Kidney epithelial cell (primary cell): ENCODE measurements around the gene MED4. TPM values are rescaled to one million over a fixed set of nuclear protein-coding genes. Genes with fewer than 3 reads are reported as not detected.
A peak's percentile ranks its signal among the peaks of the same experiment; 100 is the strongest.

Experiments
- DNase-seq: peaks from one replicate; pipeline ENCODE4 v3.0.0-alpha.2; 2010; ENCODE audit warnings: low read depth
- H3K27me3 ChIP-seq: 2 replicates; pipeline ENCODE4 v1.6.0; 2011; ENCODE audit warnings: low read length; ENCODE audit not compliant: control insufficient read depth, insufficient read depth
- H3K36me3 ChIP-seq: 2 replicates; pipeline ENCODE4 v1.5.1; 2011; ENCODE audit warnings: low read length; ENCODE audit not compliant: control insufficient read depth, insufficient read depth
- H3K4me3 ChIP-seq: 2 replicates; pipeline ENCODE4 v1.5.1; 2011; ENCODE audit warnings: low read depth, mild to moderate bottlenecking, control low read depth, low read length
- total RNA-seq: library from RNA; depleted of rRNA; stranded (reverse); fragments of >200 nt; gene quantifications from 2 replicates; pipeline ENCODE4 v1.2.3, GENCODE V29; 2015
- TF ChIP-seq, protein P1 (sequence below): IDR thresholded peaks from 2 replicates; pipeline ENCODE4 v1.5.1; 2011; ENCODE audit warnings: mild to moderate bottlenecking, moderate library complexity, low read length, control low read depth, inconsistent platforms; ENCODE audit not compliant: insufficient read depth, poor library complexity, severe bottlenecking

The MED4 gene, protein sequence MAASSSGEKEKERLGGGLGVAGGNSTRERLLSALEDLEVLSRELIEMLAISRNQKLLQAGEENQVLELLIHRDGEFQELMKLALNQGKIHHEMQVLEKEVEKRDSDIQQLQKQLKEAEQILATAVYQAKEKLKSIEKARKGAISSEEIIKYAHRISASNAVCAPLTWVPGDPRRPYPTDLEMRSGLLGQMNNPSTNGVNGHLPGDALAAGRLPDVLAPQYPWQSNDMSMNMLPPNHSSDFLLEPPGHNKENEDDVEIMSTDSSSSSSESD
- total RNA-seq: 25.9 and 39.2 TPM in 2 replicates

DNA sequence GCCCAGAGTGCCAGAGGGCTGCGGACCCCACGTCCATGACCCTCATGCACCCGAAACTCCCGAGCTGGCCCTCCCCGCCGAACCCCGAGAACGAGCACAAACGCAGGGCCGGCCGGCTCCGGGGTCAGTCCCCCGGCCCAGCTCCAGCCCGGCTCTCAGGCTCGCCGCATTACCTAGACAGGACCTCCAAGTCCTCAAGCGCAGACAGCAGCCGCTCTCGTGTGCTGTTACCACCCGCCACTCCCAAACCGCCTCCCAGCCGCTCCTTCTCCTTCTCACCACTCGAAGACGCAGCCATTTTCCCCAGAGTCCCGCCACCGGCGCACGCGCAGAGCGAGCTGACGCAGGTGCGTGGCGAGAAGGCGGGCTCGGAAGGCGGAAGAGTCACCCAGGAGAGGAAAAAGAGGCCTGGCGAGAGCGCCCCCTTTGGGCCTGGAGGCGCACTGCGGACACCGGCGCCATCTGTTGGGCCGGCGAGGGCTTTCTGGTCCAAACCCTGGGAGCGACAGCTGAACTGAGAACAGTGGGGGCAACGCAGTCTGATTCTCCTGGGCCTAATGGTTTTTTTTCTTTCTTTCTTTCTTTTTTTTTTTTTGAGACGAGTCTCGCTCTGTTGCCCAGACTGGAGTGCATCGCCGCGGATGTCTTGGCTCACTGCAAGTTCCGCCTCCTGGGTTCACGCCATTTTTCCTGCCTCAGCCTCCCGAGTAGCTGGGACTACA is at the start of gene MED4:
TSS of gene MED4 (minus strand) at position 324 of the 722 bp plus-strand sequence. CDS start at position 298, 26 bp downstream.
- Histone ChIP-seq H3K27me3 (no peaks in the 10 kb centered on the region), H3K4me3 (peak within 1 kb of the TSS; percentile 86), H3K36me3 (no peaks in the 10 kb centered on the region)
- peak; percentile 61 for DNase-seq
- TF ChIP-seq, protein P1, sequence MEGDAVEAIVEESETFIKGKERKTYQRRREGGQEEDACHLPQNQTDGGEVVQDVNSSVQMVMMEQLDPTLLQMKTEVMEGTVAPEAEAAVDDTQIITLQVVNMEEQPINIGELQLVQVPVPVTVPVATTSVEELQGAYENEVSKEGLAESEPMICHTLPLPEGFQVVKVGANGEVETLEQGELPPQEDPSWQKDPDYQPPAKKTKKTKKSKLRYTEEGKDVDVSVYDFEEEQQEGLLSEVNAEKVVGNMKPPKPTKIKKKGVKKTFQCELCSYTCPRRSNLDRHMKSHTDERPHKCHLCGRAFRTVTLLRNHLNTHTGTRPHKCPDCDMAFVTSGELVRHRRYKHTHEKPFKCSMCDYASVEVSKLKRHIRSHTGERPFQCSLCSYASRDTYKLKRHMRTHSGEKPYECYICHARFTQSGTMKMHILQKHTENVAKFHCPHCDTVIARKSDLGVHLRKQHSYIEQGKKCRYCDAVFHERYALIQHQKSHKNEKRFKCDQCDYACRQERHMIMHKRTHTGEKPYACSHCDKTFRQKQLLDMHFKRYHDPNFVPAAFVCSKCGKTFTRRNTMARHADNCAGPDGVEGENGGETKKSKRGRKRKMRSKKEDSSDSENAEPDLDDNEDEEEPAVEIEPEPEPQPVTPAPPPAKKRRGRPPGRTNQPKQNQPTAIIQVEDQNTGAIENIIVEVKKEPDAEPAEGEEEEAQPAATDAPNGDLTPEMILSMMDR: peak; percentile 100

DNA sequence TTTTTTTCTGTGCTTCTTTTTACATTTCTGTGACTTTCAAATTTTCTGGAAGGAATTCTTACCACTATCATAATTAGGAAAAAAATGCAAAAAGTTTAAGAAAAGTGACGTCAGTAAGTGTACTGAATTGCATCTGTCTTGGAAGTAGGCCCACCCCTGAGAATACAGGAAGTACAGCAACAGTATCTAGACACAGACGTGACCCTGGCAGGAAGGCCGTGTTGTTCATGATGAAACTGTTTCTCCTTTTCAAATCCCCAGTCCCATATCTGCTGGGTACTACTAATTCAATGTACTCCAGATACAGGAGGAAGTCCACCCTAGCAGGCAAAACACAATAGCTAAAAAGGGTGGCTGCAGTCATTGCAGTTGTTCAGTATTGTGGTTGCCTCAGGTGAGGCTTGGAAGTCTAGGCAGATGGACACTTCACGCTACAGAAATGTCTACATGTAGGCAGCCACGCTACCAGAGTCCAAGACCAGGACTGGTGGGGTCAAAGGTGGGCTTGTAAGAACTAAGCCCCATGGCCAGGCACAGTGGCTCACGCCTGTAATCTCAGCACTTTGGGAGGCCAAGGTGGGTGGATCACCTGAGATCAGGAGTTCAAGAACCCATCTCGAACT is 49.6 kb upstream of the MED4 start:
- TF ChIP-seq, protein P1: no peak
- Histone ChIP-seq H3K4me3 (no peak overlapping the region), H3K27me3 (no peaks in the 10 kb centered on the region), H3K36me3 (no peaks in the 10 kb centered on the region)
- DNase-seq: no peak

DNA sequence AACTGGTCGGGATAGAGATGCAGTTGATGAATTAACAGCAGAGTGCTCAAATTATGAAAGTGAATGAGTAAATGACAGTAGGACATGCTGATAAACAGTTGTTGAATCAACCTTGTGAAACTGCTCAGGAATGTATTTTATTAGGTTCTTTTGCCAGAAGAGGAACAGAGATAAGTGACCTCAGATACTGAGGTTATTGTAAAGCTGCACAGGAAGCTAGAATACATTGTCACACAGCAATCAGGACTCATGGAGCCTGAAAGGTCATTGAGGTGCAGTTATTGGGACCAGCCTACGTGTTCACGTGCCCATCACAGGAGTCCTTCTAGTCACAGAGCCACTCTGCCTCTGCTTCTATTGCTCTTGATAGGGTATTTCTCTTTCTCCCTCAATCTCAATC is 47.5 kb upstream of the MED4 start:
- no peak for DNase-seq
- H3K4me3 ChIP-seq: no peak overlapping the region
- no peaks in the 10 kb centered on the region for H3K36me3 ChIP-seq
- no peaks in the 10 kb centered on the region for H3K27me3 ChIP-seq
- TF ChIP-seq, protein P1: no peak

DNA sequence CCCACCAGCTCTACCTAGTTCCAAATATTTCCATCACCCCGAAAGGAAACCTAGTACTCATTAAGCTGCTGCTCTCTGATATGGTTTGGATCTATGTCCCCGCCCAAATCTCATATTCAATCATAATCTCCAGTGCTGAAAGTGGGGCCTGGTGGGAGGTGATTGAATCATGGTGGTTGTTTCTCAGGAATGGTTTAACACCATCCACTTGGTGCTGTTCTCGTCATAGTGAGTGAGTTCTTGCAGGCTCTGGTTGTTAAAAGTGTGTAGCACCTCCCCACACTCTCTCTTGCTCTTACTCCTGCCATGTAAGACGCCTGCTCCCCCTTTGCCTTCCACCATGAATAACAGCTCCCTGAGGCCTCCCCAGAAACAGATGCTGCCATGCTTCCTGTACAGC is 43.4 kb upstream of the MED4 start:
- TF ChIP-seq, protein P1: no peak
- Histone ChIP-seq H3K4me3 (no peak overlapping the region), H3K36me3 (no peaks in the 10 kb centered on the region), H3K27me3 (no peaks in the 10 kb centered on the region)
- DNase-seq: no peak

DNA sequence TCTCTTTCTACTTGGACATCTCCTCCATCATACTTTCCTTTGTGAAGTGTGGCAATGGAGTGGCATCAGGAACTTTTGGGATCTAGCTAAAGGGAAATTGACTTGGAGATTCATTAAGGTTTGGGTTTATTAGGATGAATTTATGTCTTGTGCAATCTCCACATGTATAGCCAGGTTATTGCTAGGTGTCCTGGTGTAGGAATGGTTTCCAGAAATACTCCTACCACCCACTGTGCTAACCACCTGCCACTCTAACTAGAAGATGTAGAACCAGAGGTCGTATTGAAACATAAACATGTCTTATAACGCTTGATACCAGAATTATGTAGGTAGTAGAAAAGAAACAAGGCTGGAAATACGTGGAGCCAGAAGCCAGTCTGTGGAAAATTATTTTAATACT is 38.1 kb upstream of the MED4 start:
- no peak overlapping the region for H3K4me3 ChIP-seq
- no peak for DNase-seq
- no peaks in the 10 kb centered on the region for H3K27me3 ChIP-seq
- TF ChIP-seq, protein P1: no peak
- no peaks in the 10 kb centered on the region for H3K36me3 ChIP-seq
